GM21529 (cell line): ENCODE measurements around the gene MYH9.

ENCODE experiments used
- ATAC-seq: cut with Tn5 transposase; IDR thresholded peaks from one replicate; pipeline ENCODE4 v1.9.1; 2021; ENCODE audit not compliant: unreplicated experiment

MYH9 gene

DNA sequence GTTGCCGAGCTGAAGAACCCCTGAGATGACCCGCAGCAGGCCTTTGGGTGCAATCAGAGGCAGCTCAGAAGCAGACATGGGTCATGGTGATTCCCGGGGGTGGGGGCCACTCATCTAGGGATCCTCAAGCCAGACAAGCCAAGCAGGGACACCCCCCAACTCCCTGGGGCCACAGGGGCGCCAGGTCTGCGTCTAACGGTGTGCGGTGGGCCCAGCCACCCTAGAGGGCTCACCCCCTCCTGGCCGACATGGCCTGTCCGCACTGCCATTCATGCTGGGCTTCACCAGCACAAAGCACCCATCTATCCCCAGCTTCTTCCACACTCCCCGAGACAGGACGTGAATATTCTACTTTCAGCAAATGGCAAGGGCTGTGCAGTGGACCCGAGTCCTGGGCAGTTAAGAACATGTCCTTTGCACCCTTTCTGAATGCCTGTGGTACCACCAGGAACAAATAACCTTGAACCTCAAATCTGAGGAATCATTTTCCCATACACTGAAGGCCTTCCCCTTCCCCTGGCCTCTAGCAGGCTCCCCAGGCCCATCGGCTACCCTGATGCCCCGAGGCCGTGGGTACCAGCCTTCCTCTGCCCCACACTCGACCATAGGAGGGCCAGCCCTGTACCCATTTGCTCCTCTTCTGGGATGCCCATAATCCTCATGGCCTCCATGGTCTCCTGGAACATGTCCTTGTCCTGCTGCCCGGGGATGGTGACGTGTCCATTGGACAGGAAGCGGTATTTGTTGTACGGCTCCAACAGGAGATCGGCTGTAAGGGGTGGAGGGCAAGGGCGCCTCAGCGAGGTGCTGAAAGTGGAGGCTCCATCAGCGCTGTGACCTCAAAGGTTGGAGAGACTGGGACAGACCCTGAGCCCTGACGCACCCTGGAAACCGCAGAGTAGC is 67.9 kb downstream of the MYH9 start:
- ATAC-seq, result no peak

DNA sequence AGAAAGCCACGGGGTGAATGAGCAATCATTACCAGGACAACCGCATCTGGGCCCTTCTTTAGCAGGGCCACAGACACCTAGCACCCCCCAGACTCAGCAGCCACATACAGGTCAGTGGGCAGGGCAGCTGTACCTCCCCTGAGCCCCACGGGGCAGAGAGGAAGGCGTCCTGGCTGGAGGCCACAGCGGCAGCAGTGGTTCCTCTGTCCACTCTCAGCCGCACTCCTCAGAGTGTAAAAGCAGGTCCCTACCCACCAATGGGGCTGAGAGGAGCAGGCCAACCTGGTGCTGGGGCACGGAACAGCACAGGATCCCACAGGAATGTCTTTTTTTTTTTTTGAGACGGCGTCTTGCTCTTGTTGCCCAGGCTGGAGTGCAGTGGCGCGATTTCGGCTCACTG is 69.3 kb downstream of the MYH9 start:
- ATAC-seq, result no peak

DNA sequence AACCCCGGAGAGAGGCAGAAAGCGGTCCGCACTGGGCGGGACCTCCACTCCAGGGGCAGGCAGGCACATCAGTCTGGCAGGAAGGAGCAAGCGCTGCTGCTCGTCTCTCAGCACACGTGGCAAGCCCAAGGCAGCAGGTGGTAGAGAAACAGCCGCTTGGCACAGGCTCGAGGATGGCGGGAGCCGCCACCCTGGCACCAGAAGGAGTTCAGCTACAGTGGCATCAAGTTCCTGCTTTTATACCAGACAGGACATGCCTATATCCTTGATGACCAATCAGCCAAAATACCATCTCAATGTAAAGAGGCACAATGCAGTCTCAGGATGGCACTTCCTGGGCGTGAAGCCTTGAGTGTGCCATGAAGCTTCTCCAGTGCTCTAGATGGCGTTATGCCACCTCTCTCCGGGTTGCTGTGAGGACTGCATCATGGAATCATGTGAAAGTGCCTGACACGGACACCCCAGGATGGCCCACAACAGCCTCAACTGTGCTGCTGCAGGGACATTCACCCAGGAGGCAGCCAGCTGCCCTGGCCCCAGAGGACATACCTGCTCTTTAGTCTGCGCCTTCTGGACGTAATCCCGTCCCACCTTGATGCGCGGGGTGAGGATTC is 70.0 kb downstream of the MYH9 start:
- ATAC-seq, result no peak

DNA sequence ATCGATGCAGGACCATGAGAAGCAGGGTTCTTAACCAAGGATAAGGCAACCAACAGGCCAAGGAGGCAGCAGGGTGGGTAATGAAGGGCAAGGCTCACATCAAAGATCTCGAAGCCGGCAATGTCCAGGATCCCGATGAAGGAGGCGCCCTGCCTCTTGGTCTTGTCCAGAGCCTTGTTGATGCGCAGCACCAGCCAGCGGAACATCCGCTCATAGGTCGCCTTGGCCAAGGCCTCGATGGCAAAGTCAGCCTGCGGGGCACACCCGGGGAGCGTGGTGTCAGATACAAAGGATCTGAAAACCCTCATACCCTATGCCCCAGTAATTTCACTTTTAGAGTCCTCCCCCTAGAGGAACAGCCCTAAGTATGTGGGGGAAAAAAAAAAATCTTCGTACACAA is 71.3 kb downstream of the MYH9 start:
- no peak for ATAC-seq

DNA sequence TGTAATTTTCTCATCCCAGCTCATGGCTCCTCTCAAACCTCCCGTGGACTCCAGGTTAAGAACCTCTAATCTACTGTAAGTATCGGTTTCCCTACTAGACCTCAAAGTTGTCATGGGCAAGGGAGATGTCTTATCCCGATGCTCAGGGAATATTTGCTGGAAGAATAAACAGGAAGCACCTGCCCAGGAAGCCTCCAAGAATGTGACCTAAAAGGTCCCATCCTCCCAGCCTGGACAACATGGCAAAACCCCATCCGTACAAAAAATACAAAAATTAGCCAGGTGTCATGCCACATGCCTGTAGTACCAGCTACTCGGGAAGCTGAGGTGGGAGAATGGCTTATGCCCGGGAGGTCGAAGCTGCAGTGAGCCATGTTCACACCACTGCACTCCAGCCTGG is 72.4 kb downstream of the MYH9 start:
- no peak for ATAC-seq

DNA sequence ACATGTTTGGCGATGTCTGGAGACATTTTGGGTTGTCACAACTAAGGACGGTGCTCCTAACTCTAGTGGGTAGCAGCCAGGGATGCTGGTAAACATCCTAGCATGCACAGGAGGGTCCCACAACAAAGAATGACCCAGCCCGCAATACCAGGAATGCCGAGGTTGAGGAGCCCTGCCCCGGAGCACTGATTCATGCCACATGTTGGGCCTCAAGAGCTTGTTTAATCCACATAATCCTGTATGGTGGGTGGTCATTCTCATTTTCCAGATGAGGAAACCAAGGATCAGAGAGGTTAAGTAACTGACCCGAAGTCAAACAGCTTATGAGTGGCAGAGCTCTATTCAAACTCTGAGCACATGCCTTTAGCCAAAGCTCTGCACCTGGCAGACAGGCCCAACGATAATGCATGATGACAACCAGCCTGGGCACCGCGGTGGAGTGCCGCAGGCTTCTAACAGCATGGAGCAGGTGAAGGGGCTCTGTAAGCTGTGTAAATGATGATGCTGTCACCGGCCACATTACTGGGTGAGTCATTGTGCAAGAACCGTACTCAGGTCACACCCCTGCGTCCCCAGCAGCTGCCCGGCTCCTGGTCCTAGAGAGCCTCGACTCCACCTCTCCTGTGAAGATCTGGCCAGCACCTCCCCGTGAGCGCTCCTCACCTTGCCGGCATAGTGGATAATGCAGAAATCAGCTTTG is 76.2 kb downstream of the MYH9 start:
- no peak for ATAC-seq

DNA sequence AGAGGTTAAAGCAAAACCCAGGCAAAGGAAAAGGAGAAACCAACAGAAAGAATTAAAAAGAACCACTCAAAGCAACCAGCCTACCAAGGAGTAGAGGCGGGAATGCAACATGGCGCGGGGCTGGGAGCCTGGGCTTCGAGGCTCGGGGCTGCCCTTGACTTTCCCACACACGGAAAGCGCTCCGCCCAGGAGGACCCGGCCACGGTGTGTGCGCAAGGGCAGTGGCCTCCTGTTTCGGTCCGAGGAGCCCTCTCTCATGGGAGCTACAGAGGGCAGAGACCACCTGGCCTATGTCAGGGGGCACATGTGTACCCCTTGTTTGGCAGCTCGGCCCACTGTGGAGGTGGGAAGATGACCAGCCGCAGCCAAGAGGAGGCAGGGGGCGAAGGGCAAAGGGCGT is 78.9 kb downstream of the MYH9 start:
- no peak for ATAC-seq

DNA sequence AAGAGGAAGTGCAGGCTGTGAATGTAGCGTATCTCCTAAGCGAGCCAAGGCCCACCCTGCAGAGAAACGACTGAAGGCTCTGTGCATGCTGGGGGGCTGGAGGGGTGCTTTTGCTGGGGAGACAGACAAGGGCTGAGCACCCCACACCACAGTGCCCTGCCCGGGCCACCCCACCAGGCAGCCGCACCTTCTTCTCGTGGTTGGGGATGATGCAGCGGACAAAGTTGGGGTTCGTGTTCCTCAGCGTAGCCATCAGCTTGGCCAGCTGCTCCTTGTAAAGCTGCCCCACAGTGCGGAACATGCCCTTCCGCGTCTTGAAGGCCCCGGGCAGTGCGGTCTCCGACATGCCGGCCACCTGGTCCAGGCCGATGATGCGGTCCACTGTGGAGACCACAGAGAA is 81.5 kb downstream of the MYH9 start:
- ATAC-seq, result no peak

DNA sequence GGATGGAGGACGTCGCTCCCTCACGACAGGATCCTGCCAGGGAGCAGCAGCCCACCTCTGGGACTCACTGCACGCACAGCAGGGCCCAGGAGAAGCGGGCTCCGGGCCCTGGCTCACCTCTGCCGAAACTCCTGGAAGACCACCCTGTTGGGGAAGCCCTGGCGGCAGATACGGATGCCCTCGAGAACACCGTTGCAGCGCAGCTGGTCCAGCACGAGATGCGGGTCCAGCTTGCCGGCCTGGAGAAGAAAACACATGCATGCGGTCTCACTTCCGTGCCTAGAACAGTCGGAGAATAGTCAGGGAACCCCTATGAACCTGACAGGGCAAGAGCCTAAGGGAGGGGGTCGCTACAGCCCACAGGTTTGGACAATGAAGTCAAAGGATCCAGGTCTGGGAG is 82.0 kb downstream of the MYH9 start:
- no peak for ATAC-seq

DNA sequence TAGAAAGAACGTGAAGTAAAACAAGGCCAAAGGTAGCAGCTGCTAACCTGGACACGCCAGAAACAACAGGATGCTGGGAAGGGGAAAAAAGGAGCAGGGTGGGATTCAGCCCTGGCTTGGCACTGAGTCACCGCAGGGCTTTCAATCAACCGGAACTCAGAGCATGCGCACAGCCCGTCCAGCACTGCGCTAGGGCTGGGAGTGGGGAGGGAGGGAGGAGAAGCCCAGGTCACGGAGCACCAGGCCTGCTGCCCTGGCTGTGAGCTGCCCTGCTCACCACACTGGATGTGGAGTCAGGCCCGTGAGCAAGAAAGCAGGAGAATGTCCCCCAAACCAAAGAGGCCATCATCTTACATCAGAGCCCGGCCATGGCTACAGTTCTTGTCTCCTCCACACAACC is 83.3 kb downstream of the MYH9 start:
- no peak for ATAC-seq

DNA sequence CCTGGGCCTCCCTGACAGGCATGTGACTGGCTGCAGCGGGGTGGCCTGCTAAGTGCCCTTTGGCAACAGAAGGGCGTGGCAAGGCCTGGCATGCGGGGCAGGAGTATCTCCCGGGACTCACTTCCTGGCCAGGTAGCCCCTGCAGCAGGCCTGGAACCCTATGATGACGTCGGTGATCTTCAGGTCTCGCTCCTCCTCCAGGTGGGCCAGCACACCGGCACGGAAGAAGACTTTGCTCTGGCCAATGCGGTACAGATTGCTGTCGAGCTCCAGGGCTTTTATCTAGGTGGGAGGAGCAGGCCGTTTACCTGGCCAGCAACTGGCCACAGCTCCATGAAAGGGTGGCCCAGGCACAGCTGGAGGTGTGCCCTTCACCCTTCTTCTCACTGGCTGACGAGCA is 83.9 kb downstream of the MYH9 start:
- no peak for ATAC-seq

DNA sequence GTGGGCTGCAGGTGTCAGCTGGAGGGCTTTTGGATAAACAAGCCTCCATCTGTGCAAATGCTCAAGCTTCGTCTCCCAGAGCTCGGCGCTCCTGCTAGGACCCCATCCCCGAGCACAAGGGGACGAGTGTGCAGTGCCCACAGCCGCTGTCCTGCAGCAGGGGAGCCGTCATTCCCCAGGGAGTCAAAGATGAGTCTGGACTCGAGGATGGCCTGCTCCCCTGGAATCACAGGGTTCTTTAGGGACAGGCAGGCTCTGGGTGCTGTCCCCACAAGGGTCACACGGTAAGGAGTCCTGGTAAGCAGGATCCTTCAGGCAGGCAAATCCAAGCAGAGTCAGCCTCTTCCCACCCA is 84.7 kb downstream of the MYH9 start:
- no peak for ATAC-seq

DNA sequence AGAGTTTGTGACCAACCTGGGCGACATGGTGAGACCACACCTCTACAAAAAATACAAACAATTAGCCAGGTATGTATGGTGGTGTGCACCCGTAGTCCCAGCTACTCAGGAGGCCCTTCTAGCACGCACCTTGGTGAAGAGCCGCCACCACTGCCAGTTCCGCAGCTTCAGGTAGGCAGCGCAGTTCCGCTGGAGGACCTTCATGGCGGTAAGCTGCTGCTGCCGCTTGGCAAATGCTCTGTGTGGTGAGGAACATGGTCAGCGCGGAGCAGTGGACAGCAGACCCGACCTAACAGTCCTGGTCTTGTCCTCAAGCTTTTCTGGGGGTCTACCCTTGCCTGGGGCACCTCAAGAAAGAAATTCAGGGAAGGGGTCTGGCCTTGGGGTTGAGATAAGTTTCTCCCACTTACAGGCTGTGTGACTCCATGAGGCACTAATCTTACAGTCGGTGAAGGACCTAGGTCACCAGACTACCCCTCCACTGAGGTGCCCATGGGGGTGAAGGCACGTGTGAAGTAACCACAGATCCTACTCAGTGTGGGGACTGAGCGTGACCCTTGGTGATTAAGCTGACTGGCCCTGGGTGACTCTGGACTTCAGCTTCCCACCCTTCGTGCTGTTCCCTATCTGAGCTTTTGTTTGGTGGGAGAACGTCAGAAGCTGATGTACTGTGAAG is 85.2 kb downstream of the MYH9 start:
- ATAC-seq, result no peak

DNA sequence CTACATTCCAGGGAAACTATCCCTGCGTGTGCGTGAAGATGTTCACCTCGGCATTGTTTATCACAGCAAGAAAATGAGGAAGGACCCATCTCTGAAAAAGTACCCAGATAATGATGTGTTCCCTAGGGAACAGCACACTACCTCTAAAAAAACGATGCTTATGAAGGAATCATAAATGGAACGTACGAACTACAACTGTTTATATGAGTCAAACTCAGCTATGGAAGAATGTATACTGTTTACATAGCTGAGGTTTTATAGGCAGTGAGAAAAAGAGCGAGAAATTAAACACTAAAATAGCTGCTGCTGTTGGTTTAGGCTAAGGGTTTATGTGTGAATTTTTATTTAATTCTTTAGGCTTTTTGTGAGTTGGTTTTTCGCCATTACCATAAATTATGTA is 85.9 kb downstream of the MYH9 start:
- ATAC-seq, result no peak

DNA sequence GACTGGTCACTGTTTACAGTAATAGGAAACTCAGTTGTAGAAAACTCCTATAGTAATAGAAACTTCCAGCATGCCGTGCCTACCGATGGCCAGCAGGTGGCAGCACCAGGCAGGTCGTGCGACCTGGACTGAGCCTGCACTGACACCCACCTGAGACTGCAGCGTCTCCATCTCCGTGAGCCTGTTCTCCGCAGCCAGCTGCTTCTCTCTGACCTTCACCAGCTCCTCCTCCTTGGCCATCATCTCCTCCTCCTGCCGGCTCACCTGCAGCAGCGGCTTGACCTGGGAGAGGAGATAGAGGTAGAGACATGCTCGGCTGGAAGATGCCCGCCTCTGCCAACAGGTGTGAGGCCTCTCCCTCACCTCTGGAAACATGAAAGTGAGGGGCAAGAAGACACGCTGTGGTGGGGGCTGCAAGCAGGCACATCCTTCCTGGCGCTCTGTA is 86.4 kb downstream of the MYH9 start:
- ATAC-seq, result no peak

DNA sequence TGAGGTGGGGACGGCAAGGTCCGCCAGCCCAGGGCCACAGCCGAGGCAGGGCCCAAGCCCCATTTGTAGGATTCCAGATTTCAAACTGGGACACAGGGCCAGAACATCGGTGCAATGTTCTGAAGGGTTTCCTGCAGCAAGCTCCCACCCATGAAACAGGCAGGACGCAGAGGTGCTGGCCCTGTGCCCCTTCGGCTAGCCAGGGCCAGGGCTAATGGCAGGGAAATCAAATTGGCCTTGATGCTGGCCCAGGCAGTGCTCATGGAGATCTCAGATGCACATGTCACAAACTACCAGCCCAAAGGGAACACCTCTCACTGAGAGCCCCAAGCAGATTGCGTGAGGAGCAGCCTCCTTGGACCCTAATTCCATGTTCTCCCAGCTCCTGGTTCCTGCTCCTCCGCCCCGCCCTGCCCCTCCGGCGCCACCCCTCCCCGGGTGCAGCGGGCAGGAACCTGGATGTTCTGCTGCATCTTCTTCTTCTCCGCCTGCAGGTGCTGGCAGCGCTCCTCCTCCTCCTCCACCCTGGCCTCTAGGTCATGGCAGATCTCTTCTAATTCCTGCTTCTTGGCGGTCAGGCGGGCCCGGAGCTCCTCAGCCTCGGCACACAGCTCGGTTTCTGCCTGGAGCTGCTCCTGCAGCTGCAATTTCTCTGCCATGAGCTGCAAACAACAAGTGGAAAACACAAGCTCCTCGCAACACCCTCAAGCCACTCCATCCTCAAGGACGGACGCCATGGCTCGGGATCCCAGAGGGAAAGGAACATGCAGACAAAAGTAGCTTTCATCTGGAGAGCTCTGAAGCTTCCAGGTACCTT is 87.2 kb downstream of the MYH9 start:
- no peak for ATAC-seq

DNA sequence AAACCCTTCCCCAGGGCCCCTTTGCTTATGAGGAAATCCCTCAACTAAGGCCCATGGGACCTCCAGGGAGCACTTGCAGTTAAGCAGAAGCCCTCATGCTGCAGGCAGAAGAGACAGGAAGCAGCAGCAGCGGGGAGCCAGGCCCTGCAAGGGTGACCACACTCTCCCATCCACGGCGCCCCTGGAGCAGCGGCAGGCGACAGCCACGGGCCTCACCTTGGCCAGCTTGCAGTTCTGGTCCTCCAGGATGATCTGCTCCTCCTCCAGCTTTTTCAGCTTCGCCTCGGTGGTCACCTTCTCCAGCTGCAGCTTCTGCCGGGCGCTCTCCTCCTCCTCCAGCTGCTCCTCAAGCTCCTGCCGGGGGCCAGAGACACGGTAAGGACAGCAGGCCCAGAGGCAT is 87.9 kb downstream of the MYH9 start:
- ATAC-seq, result no peak

DNA sequence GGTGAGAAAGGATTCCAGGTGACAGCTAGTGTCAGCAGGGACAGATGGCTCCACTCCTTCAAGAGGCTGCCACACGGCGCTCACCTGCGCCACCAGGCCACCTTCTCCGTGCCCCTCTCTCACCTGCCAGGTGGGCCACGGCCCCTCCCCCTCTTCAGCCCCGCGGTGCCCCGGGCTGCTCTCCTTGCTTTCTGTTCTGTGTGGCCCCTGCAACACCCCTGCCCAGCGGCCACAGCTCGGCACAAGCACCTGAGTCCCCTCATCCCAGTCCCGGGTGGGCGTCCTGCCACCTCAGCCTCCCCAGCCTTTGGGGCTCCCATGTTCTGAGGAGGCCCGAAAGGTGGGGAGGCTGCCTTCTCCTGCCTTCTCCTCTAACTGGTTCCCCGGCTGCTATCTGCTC is 88.5 kb downstream of the MYH9 start:
- ATAC-seq, result no peak

DNA sequence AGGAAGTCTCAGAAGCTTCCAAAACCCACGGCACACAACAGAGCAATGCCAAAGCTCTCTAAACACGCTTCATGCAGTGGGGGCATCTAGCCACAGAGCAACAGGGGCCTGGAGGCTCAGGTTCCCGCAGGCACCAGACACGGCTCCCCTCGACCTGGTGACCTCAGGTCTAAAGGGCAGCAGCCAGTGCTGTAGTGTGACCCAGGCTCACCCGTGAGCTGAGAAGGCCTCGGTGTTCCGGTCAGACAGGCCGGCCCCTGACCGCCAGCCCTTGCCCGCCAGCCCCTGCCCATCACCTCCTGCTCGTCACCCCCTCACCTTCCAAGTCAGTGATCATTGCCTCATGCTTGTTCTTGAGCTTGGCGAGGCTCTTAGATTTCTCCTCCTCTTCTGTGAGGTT is 89.2 kb downstream of the MYH9 start:
- no peak for ATAC-seq

DNA sequence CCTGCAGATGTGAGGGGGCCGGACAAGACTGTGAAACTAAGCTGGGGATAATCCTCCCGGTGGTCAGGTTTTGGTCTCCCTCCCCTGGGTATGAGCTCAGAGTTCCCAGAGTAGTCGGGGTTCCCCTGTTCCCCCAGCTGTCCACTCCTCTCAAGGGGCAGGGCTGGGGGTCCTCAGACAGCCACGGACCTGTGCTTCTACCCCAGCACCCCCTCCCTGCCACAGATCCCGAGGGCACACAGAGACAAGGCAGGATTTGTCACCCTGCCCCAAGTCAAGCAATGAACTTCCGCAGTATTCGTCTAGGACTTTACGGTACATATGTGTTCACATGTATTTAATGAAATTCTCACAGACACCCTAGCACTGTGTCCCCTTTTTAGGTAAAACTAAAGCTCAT is 89.6 kb downstream of the MYH9 start:
- no peak for ATAC-seq

DNA sequence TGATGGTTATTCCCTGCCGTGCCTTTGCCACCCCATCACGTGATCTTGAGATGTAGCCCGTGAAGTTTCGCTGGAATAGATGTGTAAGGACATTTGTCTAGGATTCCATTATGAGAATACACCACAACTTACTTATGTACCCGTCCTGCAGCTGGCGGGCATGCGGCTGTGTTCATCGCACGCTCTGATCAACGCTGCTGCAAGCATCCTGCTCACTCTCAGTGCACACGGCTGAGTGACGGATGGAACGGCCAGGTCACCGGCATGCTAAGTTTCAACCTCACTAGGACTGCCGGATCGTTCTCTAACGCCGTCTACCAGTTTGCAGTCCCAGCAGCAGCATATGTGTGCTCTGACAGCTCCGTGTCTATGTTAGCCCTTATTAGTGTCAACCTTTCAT is 90.2 kb downstream of the MYH9 start:
- no peak for ATAC-seq
